GM23338 (cell line): ENCODE measurements around the gene OOSP4A. TPM values are rescaled to one million over a fixed set of nuclear protein-coding genes. Genes with fewer than 3 reads are reported as not detected.

Experiments used
- ATAC-seq: fragments of 200-7000 bp; cut with Tn5 transposase; 3 replicates; pipeline ENCODE4 v1.9.1; 2020
- DNase-seq: peaks from one replicate; pipeline ENCODE4 v3.0.0-alpha.2; 2015; ENCODE audit warnings: low spot score
- H2AFZ ChIP-seq: fragments of 200-600 bp; sonication (generic); 2 replicates; pipeline ENCODE4 v1.8.0; 2016; ENCODE audit warnings: antibody characterized with exemption, mild to moderate bottlenecking, moderate library complexity
- H3F3A ChIP-seq: fragments of 200-600 bp; sonication (generic); replicated peaks from 2 replicates; pipeline ENCODE4 v1.8.0; 2017; ENCODE audit warnings: antibody characterized with exemption, mixed run types, low read depth
- H3K27ac ChIP-seq: fragments of 200-600 bp; sonication (generic); 2 replicates; pipeline ENCODE4 v1.6.1; 2016; ENCODE audit warnings: low read depth
- H3K27me3 ChIP-seq: fragments of 200-600 bp; sonication (generic); 2 replicates; pipeline ENCODE4 v1.8.0; 2016; ENCODE audit warnings: mild to moderate bottlenecking, mixed run types, moderate library complexity; ENCODE audit not compliant: insufficient read depth
- H3K36me3 ChIP-seq: fragments of 200-600 bp; sonication (generic); 2 replicates; pipeline ENCODE4 v1.8.0; 2016; ENCODE audit warnings: mild to moderate bottlenecking; ENCODE audit not compliant: insufficient read depth
- H3K4me1 ChIP-seq: fragments of 200-600 bp; sonication (generic); 2 replicates; pipeline ENCODE4 v1.8.0; 2016; ENCODE audit warnings: mild to moderate bottlenecking, moderate library complexity; ENCODE audit not compliant: insufficient read depth
- H3K4me2 ChIP-seq: fragments of 200-600 bp; sonication (generic); 2 replicates; pipeline ENCODE4 v1.7.1; 2017; ENCODE audit warnings: mixed run types
- H3K4me3 ChIP-seq: fragments of 200-600 bp; sonication (generic); 2 replicates; pipeline ENCODE4 v1.6.1; 2016; ENCODE audit warnings: mixed run types
- H3K79me2 ChIP-seq: fragments of 200-600 bp; sonication (generic); replicated peaks from 2 replicates; pipeline ENCODE4 v1.8.0; 2017; ENCODE audit warnings: mild to moderate bottlenecking; ENCODE audit not compliant: insufficient read depth
- H3K9me2 ChIP-seq: fragments of 200-600 bp; sonication (generic); 2 replicates; pipeline ENCODE4 v1.8.0; 2017; ENCODE audit not compliant: insufficient read depth
- H4K20me1 ChIP-seq: fragments of 200-600 bp; sonication (generic); replicated peaks from 2 replicates; pipeline ENCODE4 v1.8.0; 2017; ENCODE audit warnings: mild to moderate bottlenecking; ENCODE audit not compliant: insufficient read depth
- H3K27ac Mint-ChIP-seq: 2 replicates; pipeline ENCODE4 v1.8.0; 2020; ENCODE audit warnings: inconsistent platforms, mild to moderate bottlenecking, moderate library complexity, mixed read lengths
- H3K27me3 Mint-ChIP-seq: 3 replicates; pipeline ENCODE4 v1.8.0; 2022; ENCODE audit warnings: low read depth, mild to moderate bottlenecking, moderate library complexity, mixed read lengths, inconsistent platforms; ENCODE audit not compliant: insufficient read depth, poor library complexity
- H3K36me3 Mint-ChIP-seq: 3 replicates; pipeline ENCODE4 v1.8.0; 2021; ENCODE audit warnings: low read depth, mild to moderate bottlenecking, inconsistent platforms, moderate library complexity, mixed read lengths
- H3K4me1 Mint-ChIP-seq: 3 replicates; pipeline ENCODE4 v1.8.0; 2020; ENCODE audit warnings: mild to moderate bottlenecking, inconsistent platforms, mixed read lengths
- H3K4me3 Mint-ChIP-seq: 3 replicates; pipeline ENCODE4 v1.8.0; 2021; ENCODE audit warnings: moderate library complexity, mild to moderate bottlenecking, inconsistent platforms, mixed read lengths
- H3K9me3 Mint-ChIP-seq: 3 replicates; pipeline ENCODE4 v1.8.0; 2020; ENCODE audit warnings: moderate library complexity, mild to moderate bottlenecking, inconsistent platforms, mixed read lengths
- CREB1 ChIP-seq: fragments of 250-450 bp; sonication (Bioruptor Pico); IDR thresholded peaks from 2 replicates; pipeline ENCODE4 v1.5.0; 2020; ENCODE audit warnings: low read depth, mild to moderate bottlenecking, moderate library complexity
- ETS1 ChIP-seq: IDR thresholded peaks from 2 replicates; pipeline ENCODE4 v1.6.1; 2016; ENCODE audit warnings: antibody characterized with exemption
- EZH2 ChIP-seq: fragments of 200-600 bp; sonication (generic); IDR thresholded peaks from one replicate; pipeline ENCODE4 v1.8.0; 2017; ENCODE audit warnings: antibody characterized with exemption, mild to moderate bottlenecking, low read depth; ENCODE audit not compliant: unreplicated experiment
- EZH2phosphoT487 ChIP-seq: fragments of 200-600 bp; sonication (generic); IDR thresholded peaks from one replicate; pipeline ENCODE4 v1.8.1; 2018; ENCODE audit warnings: antibody characterized with exemption; ENCODE audit not compliant: unreplicated experiment
- JUNB ChIP-seq: IDR thresholded peaks from one replicate; pipeline ENCODE4 v1.6.1; 2016; ENCODE audit warnings: antibody characterized with exemption; ENCODE audit not compliant: unreplicated experiment
- NANOG ChIP-seq: IDR thresholded peaks from 2 replicates; pipeline ENCODE4 v1.6.1; 2016; ENCODE audit warnings: antibody characterized with exemption, borderline replicate concordance
- POLR2AphosphoS5 ChIP-seq: IDR thresholded peaks from 2 replicates; pipeline ENCODE4 v1.6.1; 2016; ENCODE audit warnings: antibody characterized with exemption, low read depth
- REST ChIP-seq: IDR thresholded peaks from one replicate; pipeline ENCODE4 v1.6.1; 2018; ENCODE audit warnings: antibody characterized with exemption; ENCODE audit not compliant: unreplicated experiment
- STAT1 ChIP-seq: IDR thresholded peaks from one replicate; pipeline ENCODE4 v1.6.1; 2016; ENCODE audit warnings: antibody characterized with exemption; ENCODE audit not compliant: unreplicated experiment
- ZNF114 ChIP-seq: fragments of 250-450 bp; sonication (Bioruptor Pico); IDR thresholded peaks from 2 replicates; pipeline ENCODE4 v1.5.0; 2020; ENCODE audit warnings: mild to moderate bottlenecking, moderate library complexity
- ZNF331 ChIP-seq: fragments of 250-450 bp; sonication (Bioruptor Pico); IDR thresholded peaks from 2 replicates; pipeline ENCODE4 v1.5.0; 2020; ENCODE audit warnings: low read depth, mild to moderate bottlenecking, moderate library complexity
- polyA plus RNA-seq: library from polyadenylated mRNA; unstranded; fragments of >200 nt; fragmentation: Nextera tagmentation; extraction: Ambion mirVana; gene quantifications from 2 replicates; pipeline ENCODE4 v1.2.1, GENCODE V29; 2016
- total RNA-seq: library from RNA; depleted of rRNA; stranded (reverse); fragments of >200 nt; shearing (Covaris generic); gene quantifications from 2 replicates; pipeline ENCODE4 v1.2.3, GENCODE V29; 2014
- TF ChIP-seq, protein P1 (sequence below): fragments of 250-450 bp; sonication (Bioruptor Pico); IDR thresholded peaks from 2 replicates; pipeline ENCODE4 v1.5.0; 2020; ENCODE audit warnings: mild to moderate bottlenecking, moderate library complexity
- TF ChIP-seq, protein P2 (sequence below), 2 experiments: fragments of 200-600 bp in 1 of 2; sonication (generic) in 1 of 2; conservative IDR thresholded peaks; 2 replicates each; pipeline versions ENCODE4 v1.5.1 to v1.6.1; 2016 to 2017; ENCODE audit warnings: antibody characterized with exemption in 2 of 2, low read depth in 2 of 2, mild to moderate bottlenecking in 2 of 2, moderate library complexity in 1 of 2

OOSP4A gene
- total and polyA plus RNA-seq, 2 experiments from 2014 or later, result not detected

DNA sequence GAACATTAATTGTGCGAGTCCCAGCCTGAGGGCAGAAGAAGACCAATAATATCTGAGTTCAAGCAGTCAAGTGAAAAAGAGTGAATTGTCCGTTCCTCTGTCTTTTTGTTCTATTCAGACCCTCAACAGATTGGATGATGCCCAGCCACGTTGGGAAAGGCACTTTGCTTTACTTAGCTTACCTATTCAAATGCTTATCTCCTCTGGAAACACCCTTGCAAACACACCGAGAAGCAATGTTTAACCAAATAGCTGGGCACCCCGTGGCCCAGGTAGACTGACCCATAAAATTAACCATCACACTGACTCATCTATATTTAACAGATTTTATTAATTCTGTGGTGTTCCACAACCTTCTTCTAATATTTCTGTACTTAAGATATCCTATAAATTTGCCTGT is 9.3 kb downstream of the OOSP4A start:
- no peak for TF ChIP-seq REST
- TF ChIP-seq, protein P1, sequence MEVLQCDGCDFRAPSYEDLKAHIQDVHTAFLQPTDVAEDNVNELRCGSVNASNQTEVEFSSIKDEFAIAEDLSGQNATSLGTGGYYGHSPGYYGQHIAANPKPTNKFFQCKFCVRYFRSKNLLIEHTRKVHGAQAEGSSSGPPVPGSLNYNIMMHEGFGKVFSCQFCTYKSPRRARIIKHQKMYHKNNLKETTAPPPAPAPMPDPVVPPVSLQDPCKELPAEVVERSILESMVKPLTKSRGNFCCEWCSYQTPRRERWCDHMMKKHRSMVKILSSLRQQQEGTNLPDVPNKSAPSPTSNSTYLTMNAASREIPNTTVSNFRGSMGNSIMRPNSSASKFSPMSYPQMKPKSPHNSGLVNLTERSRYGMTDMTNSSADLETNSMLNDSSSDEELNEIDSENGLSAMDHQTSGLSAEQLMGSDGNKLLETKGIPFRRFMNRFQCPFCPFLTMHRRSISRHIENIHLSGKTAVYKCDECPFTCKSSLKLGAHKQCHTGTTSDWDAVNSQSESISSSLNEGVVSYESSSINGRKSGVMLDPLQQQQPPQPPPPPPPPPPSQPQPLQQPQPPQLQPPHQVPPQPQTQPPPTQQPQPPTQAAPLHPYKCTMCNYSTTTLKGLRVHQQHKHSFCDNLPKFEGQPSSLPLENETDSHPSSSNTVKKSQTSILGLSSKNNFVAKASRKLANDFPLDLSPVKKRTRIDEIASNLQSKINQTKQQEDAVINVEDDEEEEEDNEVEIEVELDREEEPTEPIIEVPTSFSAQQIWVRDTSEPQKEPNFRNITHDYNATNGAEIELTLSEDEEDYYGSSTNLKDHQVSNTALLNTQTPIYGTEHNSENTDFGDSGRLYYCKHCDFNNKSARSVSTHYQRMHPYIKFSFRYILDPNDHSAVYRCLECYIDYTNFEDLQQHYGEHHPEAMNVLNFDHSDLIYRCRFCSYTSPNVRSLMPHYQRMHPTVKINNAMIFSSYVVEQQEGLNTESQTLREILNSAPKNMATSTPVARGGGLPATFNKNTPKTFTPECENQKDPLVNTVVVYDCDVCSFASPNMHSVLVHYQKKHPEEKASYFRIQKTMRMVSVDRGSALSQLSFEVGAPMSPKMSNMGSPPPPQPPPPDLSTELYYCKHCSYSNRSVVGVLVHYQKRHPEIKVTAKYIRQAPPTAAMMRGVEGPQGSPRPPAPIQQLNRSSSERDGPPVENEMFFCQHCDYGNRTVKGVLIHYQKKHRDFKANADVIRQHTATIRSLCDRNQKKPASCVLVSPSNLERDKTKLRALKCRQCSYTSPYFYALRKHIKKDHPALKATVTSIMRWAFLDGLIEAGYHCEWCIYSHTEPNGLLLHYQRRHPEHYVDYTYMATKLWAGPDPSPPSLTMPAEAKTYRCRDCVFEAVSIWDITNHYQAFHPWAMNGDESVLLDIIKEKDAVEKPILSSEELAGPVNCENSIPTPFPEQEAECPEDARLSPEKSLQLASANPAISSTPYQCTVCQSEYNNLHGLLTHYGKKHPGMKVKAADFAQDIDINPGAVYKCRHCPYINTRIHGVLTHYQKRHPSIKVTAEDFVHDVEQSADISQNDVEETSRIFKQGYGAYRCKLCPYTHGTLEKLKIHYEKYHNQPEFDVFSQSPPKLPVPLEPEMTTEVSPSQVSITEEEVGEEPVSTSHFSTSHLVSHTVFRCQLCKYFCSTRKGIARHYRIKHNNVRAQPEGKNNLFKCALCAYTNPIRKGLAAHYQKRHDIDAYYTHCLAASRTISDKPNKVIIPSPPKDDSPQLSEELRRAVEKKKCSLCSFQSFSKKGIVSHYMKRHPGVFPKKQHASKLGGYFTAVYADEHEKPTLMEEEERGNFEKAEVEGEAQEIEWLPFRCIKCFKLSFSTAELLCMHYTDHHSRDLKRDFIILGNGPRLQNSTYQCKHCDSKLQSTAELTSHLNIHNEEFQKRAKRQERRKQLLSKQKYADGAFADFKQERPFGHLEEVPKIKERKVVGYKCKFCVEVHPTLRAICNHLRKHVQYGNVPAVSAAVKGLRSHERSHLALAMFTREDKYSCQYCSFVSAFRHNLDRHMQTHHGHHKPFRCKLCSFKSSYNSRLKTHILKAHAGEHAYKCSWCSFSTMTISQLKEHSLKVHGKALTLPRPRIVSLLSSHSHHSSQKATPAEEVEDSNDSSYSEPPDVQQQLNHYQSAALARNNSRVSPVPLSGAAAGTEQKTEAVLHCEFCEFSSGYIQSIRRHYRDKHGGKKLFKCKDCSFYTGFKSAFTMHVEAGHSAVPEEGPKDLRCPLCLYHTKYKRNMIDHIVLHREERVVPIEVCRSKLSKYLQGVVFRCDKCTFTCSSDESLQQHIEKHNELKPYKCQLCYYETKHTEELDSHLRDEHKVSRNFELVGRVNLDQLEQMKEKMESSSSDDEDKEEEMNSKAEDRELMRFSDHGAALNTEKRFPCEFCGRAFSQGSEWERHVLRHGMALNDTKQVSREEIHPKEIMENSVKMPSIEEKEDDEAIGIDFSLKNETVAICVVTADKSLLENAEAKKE (CRISPR knock-in tag), result no peak
- TF ChIP-seq, protein P2, sequence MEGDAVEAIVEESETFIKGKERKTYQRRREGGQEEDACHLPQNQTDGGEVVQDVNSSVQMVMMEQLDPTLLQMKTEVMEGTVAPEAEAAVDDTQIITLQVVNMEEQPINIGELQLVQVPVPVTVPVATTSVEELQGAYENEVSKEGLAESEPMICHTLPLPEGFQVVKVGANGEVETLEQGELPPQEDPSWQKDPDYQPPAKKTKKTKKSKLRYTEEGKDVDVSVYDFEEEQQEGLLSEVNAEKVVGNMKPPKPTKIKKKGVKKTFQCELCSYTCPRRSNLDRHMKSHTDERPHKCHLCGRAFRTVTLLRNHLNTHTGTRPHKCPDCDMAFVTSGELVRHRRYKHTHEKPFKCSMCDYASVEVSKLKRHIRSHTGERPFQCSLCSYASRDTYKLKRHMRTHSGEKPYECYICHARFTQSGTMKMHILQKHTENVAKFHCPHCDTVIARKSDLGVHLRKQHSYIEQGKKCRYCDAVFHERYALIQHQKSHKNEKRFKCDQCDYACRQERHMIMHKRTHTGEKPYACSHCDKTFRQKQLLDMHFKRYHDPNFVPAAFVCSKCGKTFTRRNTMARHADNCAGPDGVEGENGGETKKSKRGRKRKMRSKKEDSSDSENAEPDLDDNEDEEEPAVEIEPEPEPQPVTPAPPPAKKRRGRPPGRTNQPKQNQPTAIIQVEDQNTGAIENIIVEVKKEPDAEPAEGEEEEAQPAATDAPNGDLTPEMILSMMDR (conservative IDR thresholded peaks at IDR 0.05; ENCODE audit: low read depth in 2 of 2), result no peak
- TF ChIP-seq JUNB, result no peak
- TF ChIP-seq ETS1, result no peak
- TF ChIP-seq STAT1, result no peak
- no peak for TF ChIP-seq ZNF114 (CRISPR knock-in tag)
- no peak for TF ChIP-seq POLR2AphosphoS5
- no peak for TF ChIP-seq EZH2
- TF ChIP-seq EZH2phosphoT487, result no peak
- TF ChIP-seq CREB1 (CRISPR knock-in tag), result no peak
- no peak for TF ChIP-seq NANOG
- no peak for TF ChIP-seq ZNF331 (CRISPR knock-in tag)
- Histone ChIP-seq H3K27ac (no peak overlapping the region), H3K4me2 (no peak overlapping the region), H3K79me2 (no peaks in the 10 kb centered on the region), H3K9me2 (no peaks in the 10 kb centered on the region), H3K4me3 (no peak overlapping the region), H3F3A (no peaks in the 10 kb centered on the region), H3K36me3 (no peaks in the 10 kb centered on the region), H3K27me3 (no peaks in the 10 kb centered on the region), H3K4me1 (0 out of 2 replicates have a peak, but pooled peaks cover 4% of the 10 kb centered on the region), H2AFZ (peak overlapping the region; percentile 2; the same call in 1 of the 2 replicates), H4K20me1 (no peaks in the 10 kb centered on the region)
- Mint-ChIP-seq H3K9me3 (no peaks in the 10 kb centered on the region), H3K4me3 (no peak overlapping the region), H3K4me1 (peaks cover 8% of the 10 kb centered on the region; the same call in 2 of the 3 replicates), H3K27ac (peak overlapping the region; percentile 52; the same call in 1 of the 2 replicates), H3K27me3 (no peaks in the 10 kb centered on the region), H3K36me3 (no peaks in the 10 kb centered on the region)
- peak; percentile 68 for ATAC-seq
- DNase-seq, result peak; percentile 10
